ENCODE data around the gene SPRED2.

GRCh38 chr2:65261676-65262075, 170.7 kb downstream of the SPRED2 start:
- TF ChIP-seq NR2F2 (IDR thresholded peaks at IDR 0.05) (no peak), RAD21 (IDR thresholded peaks at IDR 0.05) (no peak), CTCF (IDR thresholded peaks at IDR 0.05; ENCODE audit: low read depth, low read length, missing input control) (no peak), RXRA (IDR thresholded peaks at IDR 0.05) (no peak), FOXA1 (IDR thresholded peaks at IDR 0.05) (no peak), SP1 (IDR thresholded peaks at IDR 0.05) (no peak), ZBTB33 (IDR thresholded peaks at IDR 0.05) (no peak), MAX (IDR thresholded peaks at IDR 0.05) (no peak), YY1 (IDR thresholded peaks at IDR 0.05) (no peak), TAF1 (conservative IDR thresholded peaks at IDR 0.05) (no peak)
